D721Med (cell line): Measurements from ENCODE around the gene TPCN1.

Source experiments
- DNase-seq: peaks from one replicate; pipeline ENCODE4 v3.0.0; 2011; ENCODE audit warnings: low spot score; ENCODE audit not compliant: insufficient read length
- FAIRE-seq: peaks from 2 replicates; lab custom pipeline; 2011; peaks lifted over from hg19 to GRCh38; lab: Jason Lieb, UNC
- CTCF ChIP-seq: IDR thresholded peaks from 2 replicates; pipeline ENCODE4 v1.5.1; 2012; ENCODE audit warnings: mild to moderate bottlenecking, control low read depth; ENCODE audit not compliant: insufficient read depth; ENCODE audit errors: missing control alignments

TPCN1 gene

DNA sequence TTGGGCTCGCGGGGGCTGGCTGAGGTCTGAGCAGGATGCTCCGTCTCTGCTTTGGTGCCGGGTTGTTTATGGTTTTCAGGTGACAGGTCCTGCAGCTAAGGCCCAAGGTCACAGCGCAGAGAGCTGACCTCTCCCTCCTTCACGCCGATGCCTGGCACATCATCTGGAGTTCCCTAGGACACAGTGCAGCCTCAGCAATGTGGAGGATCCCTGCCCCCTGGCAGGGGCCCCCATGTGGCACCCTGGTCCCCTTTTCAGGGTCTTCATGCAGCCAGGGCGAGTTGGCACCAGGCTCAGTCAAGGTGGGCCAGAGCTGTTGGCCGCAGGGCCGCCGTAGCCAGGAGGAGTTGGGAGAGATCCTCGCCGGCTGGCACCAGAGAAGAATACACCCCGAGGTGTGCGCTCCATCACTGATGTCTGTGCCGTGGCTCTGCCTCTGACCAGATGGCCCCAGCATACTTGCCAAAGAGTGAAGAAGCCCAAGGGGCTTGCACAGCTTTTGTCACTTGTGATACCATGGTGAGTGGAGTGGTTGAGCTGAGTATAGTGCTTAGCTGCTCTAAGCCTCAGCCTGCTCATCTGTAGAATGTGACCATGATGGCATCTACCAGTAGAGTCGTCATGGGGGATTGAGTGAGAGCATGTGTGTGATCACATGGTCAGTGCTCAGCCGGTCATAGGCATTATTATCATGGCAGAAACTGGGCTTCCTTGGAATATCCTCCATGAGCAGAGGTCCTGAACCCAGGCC is 11.0 kb downstream of the TPCN1 start:
- FAIRE-seq, result no peak
- TF ChIP-seq CTCF, result no peak
- DNase-seq, result no peak

- FAIRE-seq (no peak), DNase-seq (no peak)
- TF ChIP-seq CTCF, result no peak
Measured at GRCh38 chr12:113232840-113233585, 11.7 kb downstream of the TPCN1 start.

GRCh38 chr12:113233967-113234366 is 12.7 kb downstream of the TPCN1 start:
- DNase-seq, result no peak
- no peak for TF ChIP-seq CTCF
- FAIRE-seq, result no peak

- DNase-seq (no peak), FAIRE-seq (no peak)
- TF ChIP-seq CTCF, result no peak
Measured at GRCh38 chr12:113234483-113234882, 13.2 kb downstream of the TPCN1 start.

GRCh38 chr12:113235976-113236375 is 14.7 kb downstream of the TPCN1 start:
- no peak for TF ChIP-seq CTCF
- no peak for FAIRE-seq

DNA sequence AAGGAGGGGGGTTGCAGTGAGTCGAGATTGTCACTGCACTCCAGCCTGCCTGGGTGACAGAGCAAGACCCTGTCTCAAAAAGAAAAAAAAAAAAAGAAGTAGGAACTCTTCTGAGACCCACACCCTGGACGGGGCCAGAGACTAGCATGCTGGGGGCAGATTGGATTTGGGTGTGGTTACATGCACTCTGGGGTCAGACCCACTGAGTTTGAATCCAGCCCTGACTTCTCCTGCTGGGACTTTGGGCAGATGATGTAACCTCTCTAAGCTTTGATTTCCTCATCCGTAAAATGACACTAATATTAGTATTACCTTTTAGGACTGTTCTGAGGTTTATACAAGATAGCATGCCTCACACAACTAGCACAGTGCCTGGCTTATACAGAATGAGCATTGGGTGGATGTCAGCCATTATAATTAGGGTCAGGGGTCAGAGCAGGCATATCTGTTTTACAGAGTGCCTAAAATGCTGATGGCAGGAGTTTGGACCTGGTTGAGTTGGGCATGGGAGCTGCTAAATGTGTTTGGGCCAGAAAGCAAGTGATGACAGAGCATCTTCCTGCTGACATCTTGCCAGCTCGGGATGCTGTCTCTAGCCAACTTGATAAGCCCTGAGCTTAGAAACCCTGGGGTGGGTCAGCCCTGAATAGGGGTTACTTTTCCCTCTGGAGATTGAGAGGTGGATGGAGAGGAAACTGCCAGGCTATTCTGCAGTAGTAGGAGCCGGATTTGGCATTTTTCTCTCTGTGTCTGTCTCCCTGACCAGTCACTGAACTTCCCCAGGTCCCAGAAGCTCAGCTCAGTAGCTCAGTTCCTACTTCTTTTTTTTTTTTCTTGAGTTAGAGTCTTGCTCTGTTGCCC is 15.5 kb downstream of the TPCN1 start:
- DNase-seq (no peak), FAIRE-seq (no peak)
- TF ChIP-seq CTCF, result no peak

More at GRCh38 chr12:113235976-113236375, 14.7 kb downstream of the TPCN1 start:
- no peak for DNase-seq
